Measurements from ENCODE around the gene BNC2.

GRCh38 chr9:16445141-16445920 lies 425.1 kb downstream of the BNC2 start:
- TF ChIP-seq CTCF (IDR thresholded peaks at IDR 0.05; ENCODE audit: low read length): no peak
- TF ChIP-seq EZH2phosphoT487 (IDR thresholded peaks at IDR 0.05; ENCODE audit: low read length): no peak
- no peak for TF ChIP-seq EZH2 (optimal IDR thresholded peaks at IDR 0.05; ENCODE audit: low read depth, low read length)

Data from MM.1S (cell line).